B cell (primary cell): Measurements from ENCODE around the gene DHX57.

Experiments used
- EZH2 ChIP-seq: IDR thresholded peaks from 2 replicates; pipeline ENCODE4 v1.6.1; 2012; ENCODE audit warnings: borderline replicate concordance, low read depth, mild to moderate bottlenecking, moderate library complexity, low read length; ENCODE audit not compliant: insufficient read depth, poor library complexity, severe bottlenecking
- TF ChIP-seq, protein P1 (sequence below): fragments of 200-600 bp; IDR thresholded peaks from one replicate; pipeline ENCODE4 v1.8.0; 2022; ENCODE audit warnings: antibody characterized with exemption, mild to moderate bottlenecking

- no peak for TF ChIP-seq EZH2
- TF ChIP-seq, protein P1, sequence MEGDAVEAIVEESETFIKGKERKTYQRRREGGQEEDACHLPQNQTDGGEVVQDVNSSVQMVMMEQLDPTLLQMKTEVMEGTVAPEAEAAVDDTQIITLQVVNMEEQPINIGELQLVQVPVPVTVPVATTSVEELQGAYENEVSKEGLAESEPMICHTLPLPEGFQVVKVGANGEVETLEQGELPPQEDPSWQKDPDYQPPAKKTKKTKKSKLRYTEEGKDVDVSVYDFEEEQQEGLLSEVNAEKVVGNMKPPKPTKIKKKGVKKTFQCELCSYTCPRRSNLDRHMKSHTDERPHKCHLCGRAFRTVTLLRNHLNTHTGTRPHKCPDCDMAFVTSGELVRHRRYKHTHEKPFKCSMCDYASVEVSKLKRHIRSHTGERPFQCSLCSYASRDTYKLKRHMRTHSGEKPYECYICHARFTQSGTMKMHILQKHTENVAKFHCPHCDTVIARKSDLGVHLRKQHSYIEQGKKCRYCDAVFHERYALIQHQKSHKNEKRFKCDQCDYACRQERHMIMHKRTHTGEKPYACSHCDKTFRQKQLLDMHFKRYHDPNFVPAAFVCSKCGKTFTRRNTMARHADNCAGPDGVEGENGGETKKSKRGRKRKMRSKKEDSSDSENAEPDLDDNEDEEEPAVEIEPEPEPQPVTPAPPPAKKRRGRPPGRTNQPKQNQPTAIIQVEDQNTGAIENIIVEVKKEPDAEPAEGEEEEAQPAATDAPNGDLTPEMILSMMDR, result no peak
Observed at GRCh38 chr2:38771632-38772031, 104.1 kb downstream of the DHX57 start.
